KBM-7 (cell line): ENCODE measurements around the gene TMEM192.
A peak's percentile ranks its signal among the peaks of the same experiment; 100 is the strongest.
"Not testable (repeated sequence)": the region's sequence is repeated elsewhere in the genome, so short reads cannot be mapped to it uniquely, and the experiment has no call there.

Experiments
- DNase-seq: peaks from one replicate; pipeline ENCODE4 v3.0.0-alpha.2; 2015
- in situ Hi-C: fragments of 300-500 bp; cut with MboI; formaldehyde crosslinking; loops from 2 replicates; pipeline ENCODE4 v1.14.3; 2020; ENCODE audit warnings: low sequenced_read_pairs, low pct_unique_long_range_greater_than_20kb, mixed read lengths

TMEM192 gene

GRCh38 chr4:165101641-165102040 is 11.0 kb downstream of the TMEM192 start:
- no peak for DNase-seq
- in situ Hi-C loops: no loop called here

- in situ Hi-C loops: no loop called here
- peak; percentile 52 for DNase-seq
Observed at GRCh38 chr4:165096776-165097175, 15.9 kb downstream of the TMEM192 start.

GRCh38 chr4:165095291-165095690 is 17.4 kb downstream of the TMEM192 start:
- in situ Hi-C loops: no loop called here
- no peak for DNase-seq

- no peak for DNase-seq
- in situ Hi-C loops: no loop called here
Observed at GRCh38 chr4:165094873-165095272, 17.8 kb downstream of the TMEM192 start.

GRCh38 chr4:165092187-165092586 is 20.5 kb downstream of the TMEM192 start:
- DNase-seq, in situ Hi-C loops: not testable (repeated sequence)

- no peak for DNase-seq
- in situ Hi-C loops: no loop called here
Observed at GRCh38 chr4:165088366-165088765, 24.3 kb downstream of the TMEM192 start.

- in situ Hi-C loops: no loop called here
- no peak for DNase-seq
Observed at GRCh38 chr4:165085946-165086345, 26.7 kb downstream of the TMEM192 start.

GRCh38 chr4:165084787-165085186 is 27.9 kb downstream of the TMEM192 start:
- in situ Hi-C loops: not testable (repeated sequence)

GRCh38 chr4:165079476-165079875 is 33.2 kb downstream of the TMEM192 start:
- DNase-seq: peak; percentile 19
- in situ Hi-C loops: no loop called here

More at GRCh38 chr4:165084787-165085186, 27.9 kb downstream of the TMEM192 start:
- DNase-seq: not testable (repeated sequence)

- in situ Hi-C loops: no loop called here
Observed at GRCh38 chr4:165077034-165077578, 35.6 kb downstream of the TMEM192 start.

GRCh38 chr4:165073346-165073745 is 39.3 kb downstream of the TMEM192 start:
- in situ Hi-C loops, DNase-seq: not testable (repeated sequence)

More at GRCh38 chr4:165077034-165077578, 35.6 kb downstream of the TMEM192 start:
- DNase-seq: no peak

- in situ Hi-C loops: no loop called here
- no peak for DNase-seq
Observed at GRCh38 chr4:165070560-165070959, 42.1 kb downstream of the TMEM192 start.

GRCh38 chr4:165060938-165061337 is 51.7 kb downstream of the TMEM192 start:
- in situ Hi-C loops: no loop called here
- DNase-seq: no peak

- in situ Hi-C loops: no loop called here
- DNase-seq: no peak
Observed at GRCh38 chr4:165059386-165059785, 53.3 kb downstream of the TMEM192 start.

GRCh38 chr4:165058666-165059065 is 54.0 kb downstream of the TMEM192 start:
- DNase-seq: no peak

GRCh38 chr4:165055601-165056000 is 57.1 kb downstream of the TMEM192 start:
- in situ Hi-C loops: no loop called here
- DNase-seq: no peak

More at GRCh38 chr4:165058666-165059065, 54.0 kb downstream of the TMEM192 start:
- in situ Hi-C loops: no loop called here

- no peak for DNase-seq
Observed at GRCh38 chr4:165053645-165054044, 59.0 kb downstream of the TMEM192 start, which contains the start of gene TRIM75. TSS of gene TRIM75 (plus strand) at chr4:165053866. CDS start at chr4:165059148, 5,282 bp downstream.

GRCh38 chr4:165052627-165053026 is 60.0 kb downstream of the TMEM192 start:
- in situ Hi-C loops: no loop called here
- no peak for DNase-seq

More at GRCh38 chr4:165053645-165054044, 59.0 kb downstream of the TMEM192 start, which contains the start of gene TRIM75:
- in situ Hi-C loops: no loop called here

GRCh38 chr4:165048170-165048569 is 64.5 kb downstream of the TMEM192 start:
- no peak for DNase-seq
- in situ Hi-C loops: no loop called here

- no peak for DNase-seq
- in situ Hi-C loops: no loop called here
Observed at GRCh38 chr4:165031436-165032211, 81.0 kb downstream of the TMEM192 start, which contains the start of gene TRIM60. TSS of gene TRIM60 (plus strand) at chr4:165031999. CDS start at chr4:165040073, 8,074 bp downstream.
